SU-DHL-6 (cell line): ENCODE measurements around the gene RAB3B.

Source experiments
- CTCF ChIP-seq: fragments of 200-600 bp; sonication (generic); IDR thresholded peaks from one replicate; pipeline ENCODE4 v1.5.1; 2017; ENCODE audit warnings: antibody characterized with exemption, mild to moderate bottlenecking, low read length, moderate library complexity; ENCODE audit not compliant: insufficient read depth, poor library complexity, severe bottlenecking
- EZH2phosphoT487 ChIP-seq: fragments of 200-600 bp; sonication (generic), shearing (Covaris generic); conservative IDR thresholded peaks from 2 replicates; pipeline ENCODE4 v1.6.1; 2018; ENCODE audit warnings: mild to moderate bottlenecking, antibody characterized with exemption, low read length, moderate library complexity, mixed read lengths

- TF ChIP-seq CTCF, result no peak
- no peak for TF ChIP-seq EZH2phosphoT487
Observed at GRCh38 chr1:51897699-51898031, 92.8 kb downstream of the RAB3B start.
